GM18870 (cell line): ENCODE results near the gene DRAXIN.

Source experiments
- ATAC-seq: cut with Tn5 transposase; IDR thresholded peaks from one replicate; pipeline ENCODE4 v1.9.1; 2021; ENCODE audit warnings: moderate library complexity; ENCODE audit not compliant: unreplicated experiment

The DRAXIN gene

GRCh38 chr1:11707621-11708276, 16.2 kb downstream of the DRAXIN start:
- ATAC-seq = no peak

GRCh38 chr1:11708554-11709350, 17.2 kb downstream of the DRAXIN start:
- ATAC-seq = no peak

GRCh38 chr1:11711490-11711889, 20.0 kb downstream of the DRAXIN start:
- no peak for ATAC-seq

GRCh38 chr1:11712285-11712684, 20.8 kb downstream of the DRAXIN start:
- no peak for ATAC-seq

- no peak for ATAC-seq
Measured at GRCh38 chr1:11713095-11713494, 21.6 kb downstream of the DRAXIN start.

GRCh38 chr1:11714831-11715575, 23.5 kb downstream of the DRAXIN start:
- ATAC-seq = no peak

- no peak for ATAC-seq
Measured at GRCh38 chr1:11719313-11720032, 28.0 kb downstream of the DRAXIN start.

GRCh38 chr1:11720033-11720376, 28.5 kb downstream of the DRAXIN start:
- no peak for ATAC-seq

GRCh38 chr1:11720525-11720924, 29.0 kb downstream of the DRAXIN start:
- no peak for ATAC-seq

GRCh38 chr1:11721311-11721710, 29.8 kb downstream of the DRAXIN start:
- no peak for ATAC-seq

- no peak for ATAC-seq
Measured at GRCh38 chr1:11722538-11722937, 31.0 kb downstream of the DRAXIN start.

- no peak for ATAC-seq
Measured at GRCh38 chr1:11725616-11726015, 34.1 kb downstream of the DRAXIN start.

GRCh38 chr1:11727119-11727518, 35.6 kb downstream of the DRAXIN start:
- ATAC-seq = no peak

- no peak for ATAC-seq
Measured at GRCh38 chr1:11728126-11728806, 36.8 kb downstream of the DRAXIN start.

GRCh38 chr1:11729155-11729497, 37.6 kb downstream of the DRAXIN start:
- no peak for ATAC-seq

GRCh38 chr1:11729498-11730428, 38.3 kb downstream of the DRAXIN start:
- ATAC-seq = no peak

GRCh38 chr1:11730429-11730891, 39.0 kb downstream of the DRAXIN start:
- no peak for ATAC-seq

GRCh38 chr1:11731691-11732283, 40.3 kb downstream of the DRAXIN start:
- no peak for ATAC-seq

GRCh38 chr1:11733306-11733705, 41.8 kb downstream of the DRAXIN start:
- ATAC-seq = no peak
